Endothelial cell of umbilical vein (primary cell): ENCODE measurements around the gene PLCG2. TPM values are rescaled to one million over a fixed set of nuclear protein-coding genes. Genes with fewer than 3 reads are reported as not detected.

Experiments
- BruUV-seq: library from RNA; stranded (reverse); fragments of 400-500 nt; replicated peaks from 2 replicates; lab custom pipeline; 2021; lab: Mats Ljungman, UMichigan
- CTCF ChIA-PET: fragments of 300-600, 350-600 bp; sonication (Branson Sonifier 250); formaldehyde crosslinking; loops from one replicate; lab custom pipeline; 2021; ENCODE audit warnings: antibody characterized with exemption, inconsistent platforms; lab: Charles Lee
- POLR2A ChIA-PET: fragments of 300-600, 350-600 bp; sonication (Branson Sonifier 250); formaldehyde crosslinking; loops from one replicate; lab custom pipeline; 2021; ENCODE audit warnings: antibody characterized with exemption, inconsistent platforms; lab: Charles Lee
- DNase-seq: peaks from one replicate; pipeline ENCODE4 v3.0.0-alpha.2; 2011; ENCODE audit warnings: low read depth, low spot score
- FAIRE-seq: peaks from 2 replicates; lab custom pipeline; 2011; peaks lifted over from hg19 to GRCh38; lab: Jason Lieb, UNC
- H2AFZ ChIP-seq: 2 replicates; pipeline ENCODE4 v1.6.0; 2012; ENCODE audit warnings: low read depth, low read length, control low read depth, inconsistent platforms
- H3K27ac ChIP-seq: 2 replicates; pipeline ENCODE4 v1.5.1; 2011; ENCODE audit warnings: low read depth, mild to moderate bottlenecking, control low read depth, low read length, moderate library complexity; ENCODE audit not compliant: insufficient read depth
- H3K27me3 ChIP-seq, 2 experiments: 2 replicates each; pipeline versions ENCODE4 v1.6.0 to v1.6.1; 2011; ENCODE audit warnings: low read length in 2 of 2, mixed read lengths in 1 of 2; ENCODE audit not compliant: control insufficient read depth in 2 of 2, insufficient read depth in 2 of 2
- H3K36me3 ChIP-seq, 2 experiments: 2 replicates in 1 of 2; 3 replicates in 1 of 2; pipeline ENCODE4 v1.5.1; 2011; ENCODE audit warnings: low read length in 2 of 2, mild to moderate bottlenecking in 1 of 2, moderate library complexity in 1 of 2; ENCODE audit not compliant: control insufficient read depth in 2 of 2, insufficient read depth in 2 of 2; ENCODE audit errors: extremely low read depth in 1 of 2
- H3K4me1 ChIP-seq: 3 replicates; pipeline ENCODE4 v1.5.1; 2011; ENCODE audit warnings: mild to moderate bottlenecking, low read length; ENCODE audit not compliant: control insufficient read depth, insufficient read depth; ENCODE audit errors: extremely low read depth
- H3K4me2 ChIP-seq: 2 replicates; pipeline ENCODE4 v1.6.1; 2011; ENCODE audit warnings: low read length, control low read depth, mixed read lengths; ENCODE audit not compliant: insufficient read depth
- H3K4me3 ChIP-seq, 3 experiments: fragments of 200-600 bp in 1 of 3; sonication (generic), shearing (Covaris generic) in 1 of 3; replicated peaks in 1 of 3; 2 replicates each; pipeline ENCODE4 v1.5.1; 2011 to 2016; ENCODE audit warnings: control low read depth in 3 of 3, low read length in 3 of 3, mild to moderate bottlenecking in 2 of 3, inconsistent platforms in 1 of 3, low read depth in 1 of 3, moderate library complexity in 1 of 3; ENCODE audit not compliant: insufficient read depth in 1 of 3
- H3K79me2 ChIP-seq: 2 replicates; pipeline ENCODE4 v1.6.0; 2012; ENCODE audit warnings: low read length, inconsistent platforms; ENCODE audit not compliant: control insufficient read depth, insufficient read depth
- H3K9ac ChIP-seq: replicated peaks from 2 replicates; pipeline ENCODE3; 2011; ENCODE audit warnings: low read length, control low read depth; ENCODE audit not compliant: insufficient read depth; ENCODE audit errors: extremely low read depth
- H3K9me1 ChIP-seq: replicated peaks from 3 replicates; pipeline ENCODE4 v1.6.0; 2011; ENCODE audit warnings: mild to moderate bottlenecking, low read length; ENCODE audit not compliant: control insufficient read depth, insufficient read depth; ENCODE audit errors: extremely low read depth
- H3K9me3 ChIP-seq: replicated peaks from 2 replicates; pipeline ENCODE4 v1.5.1; 2012; ENCODE audit warnings: low read length, inconsistent platforms; ENCODE audit not compliant: control insufficient read depth, insufficient read depth
- H4K20me1 ChIP-seq: replicated peaks from 2 replicates; pipeline ENCODE3; 2011; ENCODE audit warnings: mild to moderate bottlenecking, low read length; ENCODE audit not compliant: control insufficient read depth, insufficient read depth; ENCODE audit errors: extremely low read depth
- CTCF ChIP-seq, 2 donors: IDR thresholded peaks; 1 replicate in 1 of 2; 2 replicates in 1 of 2; pipeline ENCODE4 v1.5.1; 2011; ENCODE audit warnings: low read length in 2 of 2, mild to moderate bottlenecking in 2 of 2, moderate library complexity in 2 of 2, control low read depth in 1 of 2, inconsistent platforms in 1 of 2, low read depth in 1 of 2; ENCODE audit not compliant: insufficient read depth in 1 of 2; ENCODE audit errors: extremely low read depth in 1 of 2
- EZH2 ChIP-seq: IDR thresholded peaks from 2 replicates; pipeline ENCODE4 v1.6.1; 2012; ENCODE audit warnings: borderline replicate concordance, low read depth, mild to moderate bottlenecking, moderate library complexity, low read length, inconsistent platforms; ENCODE audit not compliant: severe bottlenecking
- FOS ChIP-seq: IDR thresholded peaks from 2 replicates; pipeline ENCODE4 v1.6.1; 2011; ENCODE audit warnings: mild to moderate bottlenecking, low read length, moderate library complexity, borderline replicate concordance; ENCODE audit not compliant: insufficient read depth
- GATA2 ChIP-seq: IDR thresholded peaks from 2 replicates; pipeline ENCODE4 v1.7.0; 2011; ENCODE audit warnings: low read depth, mild to moderate bottlenecking, moderate library complexity, mixed read lengths, low read length; ENCODE audit not compliant: insufficient read length, insufficient read depth
- JUN ChIP-seq: IDR thresholded peaks from 2 replicates; pipeline ENCODE4 v1.6.1; 2011; ENCODE audit warnings: borderline replicate concordance, low read depth; ENCODE audit not compliant: insufficient read length, insufficient read depth
- MAX ChIP-seq: IDR thresholded peaks from 2 replicates; pipeline ENCODE4 v1.6.1; 2011; ENCODE audit not compliant: insufficient read depth, insufficient read length
- MYC ChIP-seq: IDR thresholded peaks from one replicate; pipeline ENCODE4 v1.6.1; 2011; ENCODE audit warnings: mild to moderate bottlenecking, low read depth, low read length
- POLR2A ChIP-seq: IDR thresholded peaks from 2 replicates; pipeline ENCODE4 v1.6.1; 2012; ENCODE audit warnings: low read depth, mild to moderate bottlenecking, control low read depth, low read length
- POLR2AphosphoS5 ChIP-seq: IDR thresholded peaks from 2 replicates; pipeline ENCODE4 v1.6.1; 2012; ENCODE audit warnings: low read depth, mild to moderate bottlenecking, control low read depth, low read length, moderate library complexity; ENCODE audit not compliant: insufficient read depth
- dilution Hi-C: fragments of 300-500 bp; cut with MboI; formaldehyde crosslinking; loops from one replicate; pipeline ENCODE4 v1.15.0; 2019; ENCODE audit warnings: low sequenced_read_pairs; ENCODE audit not compliant: extremely low pct_ligation_motif_present
- intact Hi-C: fragments of 100-400 bp; cut with micrococcal nuclease; formaldehyde crosslinking; loops from one replicate; pipeline ENCODE4 v1.10.0; 2022
- polyA plus RNA-seq, 4 experiments: library from polyadenylated mRNA; depleted of rRNA in 3 of 4; stranded (reverse) in 3 of 4; unstranded in 1 of 4; fragments of >200 nt; gene quantifications; 2 replicates each; pipeline versions ENCODE4 v1.2.1 to v1.2.3, GENCODE V29; 2011 to 2012; ENCODE audit warnings: missing spikeins in 1 of 4
- total RNA-seq: library from RNA; stranded (reverse); gene quantifications from 2 replicates; pipeline ENCODE4 v1.2.3, GENCODE V29; 2021

Gene PLCG2
- total and polyA plus RNA-seq, 2 donors (not counting 3 experiments of a cell fraction or from before 2014, with no cell fraction given) = 10.8 to 13.6 TPM

- dilution Hi-C loops (no loop called here), intact Hi-C loops (no loop called here)
- no peak overlapping the region for H3K4me3 ChIP-seq
- POLR2A ChIA-PET = no interaction called here
- no peak overlapping the region for H3K4me2 ChIP-seq
- no peaks in the 10 kb centered on the region for H3K36me3 ChIP-seq
- CTCF ChIA-PET = interaction anchor here (0.9 to 2.5 kb wide), 5 partner anchors 9 to 335 kb away, joined by 3 to 11 read pairs (median 4); no protein-coding TSS in a partner anchor
- DNase-seq (no peak), FAIRE-seq (no peak)
- BruUV-seq = no TSS peak
- H3K27ac ChIP-seq = no peak overlapping the region
- H3K27me3 ChIP-seq = no peaks in the 10 kb centered on the region
- H3K9ac ChIP-seq = no peak overlapping the region
- H3K9me1 ChIP-seq = no peaks in the 10 kb centered on the region
- no peaks in the 10 kb centered on the region for H4K20me1 ChIP-seq
- peaks cover 9% of the 10 kb centered on the region for H3K4me1 ChIP-seq
- no peaks in the 10 kb centered on the region for H3K9me3 ChIP-seq
- H3K79me2 ChIP-seq = no peaks in the 10 kb centered on the region
- TF ChIP-seq JUN = no peak
- no peak for TF ChIP-seq MAX
- no peak for TF ChIP-seq GATA2
- no peak for TF ChIP-seq MYC
- no peak for TF ChIP-seq CTCF (IDR thresholded peaks at IDR 0.05; ENCODE audit: extremely low read depth in 1 of 2, insufficient read depth in 1 of 2, low read depth in 1 of 2, low read length in 2 of 2)
- TF ChIP-seq FOS = no peak
- TF ChIP-seq EZH2 = no peak
- TF ChIP-seq POLR2A = no peak
- TF ChIP-seq POLR2AphosphoS5 = no peak
- H2AFZ ChIP-seq = no peak overlapping the region
Observed at GRCh38 chr16:81894592-81894991, 115.5 kb downstream of the PLCG2 start.
